Activated naive CD8-positive, alpha-beta T cell treated with anti-CD3 and anti-CD28 coated beads, Interleukin-2, amount 50 U/mL, for 24 hours (primary cell): ENCODE results near the gene CENPX.

Source experiments
- ATAC-seq: fragments of 150-1000 bp; cut with Tn5 transposase; one replicate; pipeline ENCODE4 v1.10.0; 2021
- DNase-seq: peaks from one replicate; pipeline ENCODE4 v3.0.0; 2021
- H3K27ac Mint-ChIP-seq: one replicate; pipeline ENCODE4 v1.8.0; 2021; ENCODE audit warnings: mild to moderate bottlenecking, mixed read lengths
- H3K27me3 Mint-ChIP-seq: one replicate; pipeline ENCODE4 v1.8.0; 2021; ENCODE audit warnings: mixed read lengths
- H3K36me3 Mint-ChIP-seq: one replicate; pipeline ENCODE4 v1.8.0; 2021; ENCODE audit warnings: low read depth, mixed read lengths
- H3K4me1 Mint-ChIP-seq: one replicate; pipeline ENCODE4 v1.8.0; 2021; ENCODE audit warnings: mixed read lengths
- H3K4me3 Mint-ChIP-seq: one replicate; pipeline ENCODE4 v1.8.0; 2021; ENCODE audit warnings: mild to moderate bottlenecking, moderate library complexity, mixed read lengths
- H3K9me3 Mint-ChIP-seq: one replicate; pipeline ENCODE4 v1.8.0; 2021; ENCODE audit warnings: mixed read lengths

CENPX gene

DNA sequence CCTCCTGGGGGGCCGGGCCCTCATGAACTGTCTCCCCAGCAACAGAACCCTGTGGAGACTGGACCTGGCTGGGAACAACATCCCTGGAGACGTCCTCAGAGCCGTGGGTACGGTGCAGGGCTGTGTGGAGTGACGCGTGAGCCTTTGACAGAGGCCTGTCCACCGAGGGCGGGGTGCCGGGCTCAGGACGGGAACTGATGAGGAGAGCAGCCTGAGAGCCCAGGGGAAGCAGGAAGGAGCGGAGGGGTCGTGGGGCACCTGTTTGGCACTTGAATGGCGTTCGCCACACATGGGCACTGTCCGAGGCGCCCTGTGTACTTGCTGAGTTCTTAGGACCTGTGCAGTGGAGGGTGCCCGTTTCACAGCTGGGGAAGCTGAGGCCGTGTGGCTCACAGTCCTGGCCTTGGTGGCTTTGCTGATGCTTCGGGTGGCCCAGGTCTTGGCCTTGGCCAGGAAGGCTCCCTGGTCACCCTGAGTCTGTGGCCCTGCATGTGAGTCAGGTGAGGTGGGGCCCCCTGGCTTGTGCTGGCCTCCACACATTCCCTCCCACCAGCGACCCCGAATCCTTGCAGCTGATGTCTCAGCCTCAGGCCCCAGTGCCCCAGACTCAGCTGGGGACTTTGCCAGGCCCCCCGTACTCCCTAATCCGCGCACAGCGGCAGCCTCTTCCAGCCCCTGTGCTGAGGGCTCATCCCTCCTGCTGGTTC is 2.9 kb upstream of the CENPX start:
- H3K36me3 Mint-ChIP-seq: no peaks in the 10 kb centered on the region
- DNase-seq (no peak), ATAC-seq (no peak)
- H3K4me1 Mint-ChIP-seq: peaks cover 18% of the 10 kb centered on the region
- no peak overlapping the region for H3K4me3 Mint-ChIP-seq
- H3K9me3 Mint-ChIP-seq: no peaks in the 10 kb centered on the region
- no peak overlapping the region for H3K27ac Mint-ChIP-seq
- H3K27me3 Mint-ChIP-seq: no peaks in the 10 kb centered on the region

DNA sequence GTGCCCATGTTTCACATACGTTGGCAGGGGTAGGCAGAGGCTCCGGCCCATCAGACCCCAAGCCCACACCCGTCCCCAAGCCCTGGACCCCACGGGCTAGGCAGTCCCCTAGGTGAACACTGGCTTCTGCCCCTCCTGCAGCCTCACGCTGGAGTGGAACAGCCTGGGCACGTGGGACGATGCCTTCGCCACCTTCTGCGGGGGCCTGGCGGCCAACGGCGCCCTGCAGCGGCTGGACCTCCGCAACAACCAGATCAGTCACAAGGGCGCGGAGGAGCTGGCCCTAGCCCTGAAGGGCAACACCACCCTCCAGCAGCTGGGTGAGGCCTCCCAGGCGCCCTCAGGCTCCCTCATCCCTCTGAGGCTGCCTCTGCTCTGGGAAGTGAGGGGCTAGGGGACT is 2.2 kb upstream of the CENPX start:
- Mint-ChIP-seq H3K9me3 (no peaks in the 10 kb centered on the region), H3K4me1 (peaks cover 16% of the 10 kb centered on the region), H3K36me3 (no peaks in the 10 kb centered on the region)

DNA sequence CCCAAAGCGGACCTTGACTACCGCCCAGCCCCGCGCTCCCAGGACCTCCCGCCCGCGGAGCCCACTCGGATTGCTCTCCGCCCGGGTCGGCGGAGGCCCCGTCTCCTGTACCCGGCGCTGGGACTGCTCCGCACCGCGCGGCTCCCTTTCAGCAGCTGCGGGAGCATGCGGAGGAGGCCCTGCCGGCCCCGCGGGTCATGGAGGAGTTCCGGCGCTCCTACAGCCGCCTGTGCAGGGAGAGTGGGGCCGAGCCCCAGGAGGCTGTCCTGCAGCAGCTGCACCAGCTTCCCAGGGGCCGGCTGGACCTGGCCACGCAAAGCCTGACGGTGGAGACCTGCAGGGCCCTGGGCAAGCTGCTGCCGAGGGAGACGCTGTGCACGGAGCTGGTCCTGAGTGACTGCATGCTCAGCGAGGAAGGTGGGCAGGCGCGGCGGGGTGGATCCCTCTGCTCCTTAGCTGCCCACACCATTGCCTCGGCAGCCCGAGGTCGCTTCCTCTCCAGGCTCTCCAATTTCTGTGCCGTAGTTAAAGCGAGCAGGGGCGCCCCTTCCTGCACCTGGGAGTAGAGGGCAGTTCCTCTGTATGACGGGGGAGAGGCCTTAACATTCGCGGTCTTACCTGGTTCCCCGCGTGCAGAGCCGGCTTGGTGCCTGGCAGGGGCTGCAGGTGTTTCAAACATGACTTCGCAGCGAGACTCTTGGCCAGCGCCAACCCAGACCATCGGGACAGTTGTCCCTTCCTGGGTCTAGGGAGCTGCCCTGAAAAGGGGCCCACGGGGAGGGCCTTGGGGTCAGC is 966 bp upstream of the CENPX start:
- DNase-seq: peak; percentile 28
- H3K4me1 Mint-ChIP-seq: peaks cover 13% of the 10 kb centered on the region

More for the DNA sequence above, 2.2 kb upstream of the CENPX start:
- DNase-seq (no peak), ATAC-seq (no peak)
- H3K27me3 Mint-ChIP-seq: no peaks in the 10 kb centered on the region
- H3K27ac Mint-ChIP-seq: no peak overlapping the region
- no peak overlapping the region for H3K4me3 Mint-ChIP-seq

DNA sequence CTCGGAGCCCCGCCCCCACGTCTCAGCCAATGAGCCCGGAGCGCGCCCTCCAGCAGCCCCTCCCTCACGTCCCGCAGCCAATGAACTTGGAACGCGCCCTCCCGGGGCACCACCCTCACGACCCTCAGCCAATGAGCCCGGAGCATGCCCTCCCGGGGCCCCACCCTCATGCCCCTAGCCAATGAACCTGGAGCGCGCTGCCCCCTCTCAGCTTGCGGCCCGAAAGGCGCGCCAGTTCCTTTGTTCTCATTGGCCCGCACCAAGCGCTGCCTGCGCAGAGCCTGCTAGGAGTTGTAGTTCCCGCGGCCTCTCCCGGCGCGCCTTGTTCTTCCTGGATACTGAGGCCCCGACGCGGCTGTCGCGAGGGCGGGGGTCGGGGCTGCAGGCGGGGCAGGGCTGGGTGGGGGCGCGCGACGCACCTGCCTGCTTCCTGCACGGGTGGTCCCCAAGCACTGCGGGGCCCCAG is 336 bp upstream of the CENPX start, which contains the start of gene LRRC45:
TSS of gene LRRC45 (plus strand) at position 325 of the 466 bp plus-strand sequence. CDS start 339 bp downstream, outside the sequence.
- no peaks in the 10 kb centered on the region for H3K27me3 Mint-ChIP-seq

More for the DNA sequence above, 966 bp upstream of the CENPX start:
- ATAC-seq: no peak
- Mint-ChIP-seq H3K27ac (no peak overlapping the region), H3K27me3 (no peaks in the 10 kb centered on the region), H3K4me3 (peak overlapping the region; percentile 88), H3K36me3 (peaks cover 1% of the 10 kb centered on the region), H3K9me3 (no peaks in the 10 kb centered on the region)

DNA sequence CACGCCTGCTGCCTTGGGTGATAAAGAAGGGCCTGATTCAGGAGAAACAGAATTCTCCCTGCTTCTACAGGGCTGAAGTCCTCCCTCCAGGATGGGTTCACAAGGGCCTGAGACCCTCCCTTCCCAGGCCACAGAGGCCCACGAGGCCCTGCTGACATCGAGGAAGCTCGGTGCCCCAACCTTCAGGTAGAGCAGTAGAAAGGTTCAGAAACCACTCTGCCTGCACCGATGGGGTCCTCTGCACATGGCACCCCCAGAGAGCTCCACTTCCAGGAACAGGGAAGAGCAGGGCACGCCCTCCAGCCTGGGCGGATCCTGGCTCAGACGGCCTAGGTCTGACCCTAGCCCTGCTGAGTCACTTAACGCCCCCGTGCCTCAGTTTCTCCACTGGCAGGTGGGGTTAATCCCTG is 773 bp downstream of the CENPX start:
- DNase-seq: no peak
- Mint-ChIP-seq H3K4me3 (peak overlapping the region; percentile 88), H3K27ac (peak overlapping the region; percentile 78), H3K9me3 (no peaks in the 10 kb centered on the region), H3K27me3 (no peaks in the 10 kb centered on the region), H3K4me1 (peaks cover 13% of the 10 kb centered on the region), H3K36me3 (peaks cover 4% of the 10 kb centered on the region)
- no peak for ATAC-seq

More for the DNA sequence above, 336 bp upstream of the CENPX start, which contains the start of gene LRRC45:
- Mint-ChIP-seq H3K4me3 (peak within 1 kb of the TSS; percentile 88), H3K27ac (peak within 1 kb of the TSS; percentile 78), H3K36me3 (peaks cover 4% of the 10 kb centered on the region), H3K9me3 (no peaks in the 10 kb centered on the region), H3K4me1 (peaks cover 13% of the 10 kb centered on the region)
- peak; percentile 94 for ATAC-seq
- DNase-seq: peak; percentile 100

DNA sequence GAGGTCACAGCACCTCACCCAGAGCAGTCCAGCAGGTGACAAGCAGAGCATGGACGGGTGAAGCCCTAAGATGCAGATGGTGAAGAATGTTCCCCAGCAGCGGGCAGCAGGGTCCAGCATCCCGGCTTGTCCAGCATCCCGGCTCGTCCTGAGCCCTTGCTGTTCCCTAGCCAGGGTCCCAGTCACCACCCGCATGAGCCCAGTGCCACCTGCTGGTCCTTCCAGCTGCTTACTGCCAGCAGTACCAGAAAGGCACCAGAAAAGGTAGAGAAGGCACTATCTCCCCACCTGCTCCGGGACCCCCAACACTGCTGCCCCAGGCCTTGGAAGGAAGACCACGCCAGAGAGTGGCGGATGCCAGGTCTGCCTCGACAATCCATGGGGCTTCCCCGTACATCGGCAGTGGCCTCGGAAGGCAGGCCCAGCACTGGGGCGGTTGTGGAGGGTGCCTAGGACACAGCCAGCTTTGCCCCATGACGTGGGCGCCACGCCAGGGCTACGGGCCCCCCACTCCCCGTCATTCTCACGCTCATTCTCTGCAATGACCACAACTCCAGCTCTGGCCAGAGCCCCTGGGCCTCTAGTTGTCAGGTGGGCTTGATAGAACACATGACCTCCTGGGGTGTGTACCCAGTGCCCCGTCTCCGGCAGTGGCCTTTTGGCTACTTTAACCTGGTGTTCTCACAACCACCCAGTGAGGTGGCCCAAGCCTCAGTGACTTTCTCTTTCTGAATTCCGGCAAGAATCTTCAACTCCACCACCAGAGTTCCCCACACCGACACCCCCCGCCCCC is 1.4 kb downstream of the CENPX start:
- Mint-ChIP-seq H3K27me3 (no peaks in the 10 kb centered on the region), H3K4me1 (peaks cover 13% of the 10 kb centered on the region), H3K4me3 (peak overlapping the region; percentile 88), H3K27ac (peak overlapping the region; percentile 78), H3K9me3 (no peaks in the 10 kb centered on the region), H3K36me3 (peaks cover 4% of the 10 kb centered on the region)
- DNase-seq (peak; percentile 61), ATAC-seq (no peak)

DNA sequence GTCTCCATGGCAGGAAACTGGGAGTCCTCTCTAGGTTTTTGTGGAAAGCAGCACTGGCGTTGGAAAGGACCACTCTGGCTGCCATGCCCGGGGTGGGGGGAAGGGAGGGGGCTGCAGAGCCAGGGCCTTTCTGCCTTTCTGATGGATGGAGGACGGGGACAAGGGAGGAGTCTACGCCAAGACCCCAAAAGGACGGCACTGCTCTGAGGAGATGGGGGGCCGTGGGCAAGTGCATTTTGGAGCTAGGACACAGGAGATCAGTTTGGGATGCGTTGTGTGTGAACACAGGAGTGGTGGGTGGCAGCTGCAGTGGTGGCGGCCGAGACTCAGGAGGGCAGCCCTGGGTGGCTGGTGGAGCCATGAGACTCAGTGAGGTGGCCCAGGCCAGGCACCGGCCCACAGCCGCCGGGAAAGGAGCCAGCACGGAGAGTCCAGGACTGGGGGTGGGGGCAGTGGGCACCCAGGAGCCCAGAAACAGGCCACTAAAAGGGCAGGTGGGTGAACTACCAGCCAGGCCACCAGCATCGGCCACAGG is 2.0 kb downstream of the CENPX start:
- H3K9me3 Mint-ChIP-seq: no peaks in the 10 kb centered on the region
- no peak for DNase-seq
- peaks cover 13% of the 10 kb centered on the region for H3K4me1 Mint-ChIP-seq
- H3K36me3 Mint-ChIP-seq: peaks cover 4% of the 10 kb centered on the region
- no peaks in the 10 kb centered on the region for H3K27me3 Mint-ChIP-seq
- no peak overlapping the region for H3K27ac Mint-ChIP-seq
- ATAC-seq: no peak
- H3K4me3 Mint-ChIP-seq: peak overlapping the region; percentile 52

DNA sequence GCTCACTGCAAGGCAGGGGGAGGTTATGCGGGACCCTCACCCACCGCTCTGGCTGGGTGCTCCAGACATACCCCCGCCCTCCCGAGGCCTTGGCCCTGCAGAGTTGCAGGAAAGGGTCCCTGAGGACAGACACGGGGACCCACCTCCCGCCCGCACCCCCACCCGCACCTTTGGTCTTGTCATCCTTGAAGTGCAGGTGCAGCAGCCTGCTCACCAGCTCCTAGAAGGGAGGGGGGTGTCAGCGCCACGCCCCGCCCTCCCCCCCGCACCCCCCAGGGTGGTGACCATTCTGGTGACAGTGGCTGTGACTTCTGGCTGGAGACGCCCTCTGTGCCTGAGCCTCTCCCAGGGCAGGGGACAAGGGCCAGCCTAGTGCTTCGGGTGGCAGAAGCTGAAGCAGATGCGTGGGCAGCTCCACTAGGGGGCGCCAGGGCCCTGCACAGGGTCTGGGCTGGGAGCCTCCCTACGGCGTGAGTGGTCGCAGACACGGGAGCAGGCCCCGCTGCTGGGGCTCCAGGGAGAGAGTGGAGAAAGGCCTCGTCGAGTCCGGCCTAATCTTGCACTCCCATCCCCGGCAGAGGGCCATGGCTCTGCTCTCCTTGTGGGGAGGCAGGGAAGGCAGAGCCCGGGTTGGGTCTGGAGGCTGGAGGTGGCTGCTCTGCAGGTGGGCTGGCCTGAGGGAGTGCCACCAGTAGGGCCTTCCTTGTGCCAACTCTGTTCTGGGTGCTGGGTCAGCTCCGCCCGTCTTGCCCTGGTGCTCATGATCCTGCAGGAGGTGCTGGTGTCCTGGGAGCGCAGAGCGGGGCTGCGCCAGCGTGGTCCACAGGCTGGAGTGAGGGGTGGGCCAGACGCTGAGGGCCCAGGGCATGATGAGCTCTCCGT is 2.7 kb downstream of the CENPX start:
- Mint-ChIP-seq H3K4me1 (peaks cover 13% of the 10 kb centered on the region), H3K4me3 (no peak overlapping the region), H3K27me3 (no peaks in the 10 kb centered on the region), H3K27ac (no peak overlapping the region), H3K9me3 (no peaks in the 10 kb centered on the region), H3K36me3 (peaks cover 4% of the 10 kb centered on the region)
- ATAC-seq: no peak
- peak; percentile 86 for DNase-seq

DNA sequence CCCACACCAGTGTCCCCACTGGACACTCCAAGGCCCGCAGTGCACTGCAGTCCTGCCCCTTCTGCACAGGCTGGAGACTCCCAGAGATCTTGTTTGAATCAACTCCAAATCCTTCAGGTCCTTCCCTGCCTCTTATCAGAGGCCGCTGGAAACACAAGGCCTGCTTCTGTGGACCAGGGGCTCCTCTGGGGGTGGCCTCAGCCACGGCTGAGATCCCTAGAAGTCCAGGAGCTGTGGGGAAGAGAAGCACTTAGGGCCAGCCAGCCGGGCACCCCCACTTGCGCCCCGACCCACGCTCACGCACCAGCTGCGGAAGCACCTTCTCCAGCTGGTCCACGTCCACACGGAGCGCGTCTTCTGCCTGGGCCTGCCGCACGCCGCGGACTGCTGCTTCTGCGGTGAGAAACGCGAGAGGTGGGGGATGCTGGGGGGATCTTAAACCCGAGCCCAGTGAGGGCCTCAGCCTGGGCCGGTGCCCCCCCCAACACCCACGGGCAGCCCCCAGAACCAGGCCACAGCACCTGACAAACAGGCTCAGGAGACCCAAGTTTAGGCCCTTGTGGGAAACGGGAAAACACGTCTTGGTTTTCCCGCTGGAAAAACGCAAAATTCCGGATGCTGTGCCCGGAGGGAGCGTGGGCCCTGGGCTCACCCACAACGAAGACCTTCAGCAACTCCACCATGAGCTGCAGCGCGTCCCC is 3.5 kb downstream of the CENPX start:
- Mint-ChIP-seq H3K4me3 (no peak overlapping the region), H3K27ac (no peak overlapping the region), H3K4me1 (peaks cover 12% of the 10 kb centered on the region), H3K9me3 (no peaks in the 10 kb centered on the region), H3K36me3 (peaks cover 4% of the 10 kb centered on the region), H3K27me3 (no peaks in the 10 kb centered on the region)
- DNase-seq: no peak
- ATAC-seq: no peak

DNA sequence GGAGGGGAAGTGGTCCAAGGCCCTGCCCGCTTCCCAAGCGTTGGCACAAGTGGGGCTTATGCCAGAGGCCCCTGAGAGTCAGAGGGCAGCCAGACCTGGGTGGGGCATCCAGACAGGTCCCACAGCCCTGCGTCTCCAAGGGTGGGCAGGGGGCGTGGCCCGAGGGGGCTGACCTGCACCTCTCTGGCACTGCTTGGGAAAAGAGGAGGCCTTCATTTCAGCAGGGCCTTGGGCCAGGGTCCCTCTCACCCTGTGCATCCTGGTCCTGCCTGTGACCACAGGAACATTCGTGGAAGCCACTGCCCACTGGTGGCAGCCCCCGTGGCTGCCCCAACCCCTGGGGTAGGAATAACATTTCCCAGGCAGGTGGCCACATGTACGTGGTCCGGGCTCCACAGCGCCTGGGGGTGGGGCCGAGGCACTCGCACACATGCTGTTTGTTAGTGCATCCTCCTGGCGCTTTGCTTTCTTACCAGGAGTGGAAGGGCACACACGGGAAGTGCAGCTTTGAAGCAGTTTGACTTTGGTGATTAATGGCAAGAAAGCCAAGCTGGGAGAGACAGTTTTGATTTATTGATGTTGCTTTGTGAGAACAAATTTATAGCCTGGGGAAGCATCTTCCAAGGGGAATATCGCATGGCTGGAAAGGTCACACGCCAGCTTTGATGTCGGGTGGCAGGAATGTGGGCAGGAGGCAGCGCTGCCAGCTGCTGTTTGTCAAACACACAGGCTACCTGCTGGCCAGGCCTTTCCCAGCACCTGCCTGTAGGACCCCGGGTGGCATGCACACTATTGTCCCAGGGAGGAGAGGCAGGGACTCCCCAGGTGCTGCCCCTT is 4.3 kb downstream of the CENPX start:
- Mint-ChIP-seq H3K9me3 (no peaks in the 10 kb centered on the region), H3K27me3 (no peaks in the 10 kb centered on the region), H3K4me1 (peaks cover 7% of the 10 kb centered on the region), H3K27ac (no peak overlapping the region), H3K4me3 (no peak overlapping the region), H3K36me3 (peaks cover 4% of the 10 kb centered on the region)
- DNase-seq (no peak), ATAC-seq (no peak)

DNA sequence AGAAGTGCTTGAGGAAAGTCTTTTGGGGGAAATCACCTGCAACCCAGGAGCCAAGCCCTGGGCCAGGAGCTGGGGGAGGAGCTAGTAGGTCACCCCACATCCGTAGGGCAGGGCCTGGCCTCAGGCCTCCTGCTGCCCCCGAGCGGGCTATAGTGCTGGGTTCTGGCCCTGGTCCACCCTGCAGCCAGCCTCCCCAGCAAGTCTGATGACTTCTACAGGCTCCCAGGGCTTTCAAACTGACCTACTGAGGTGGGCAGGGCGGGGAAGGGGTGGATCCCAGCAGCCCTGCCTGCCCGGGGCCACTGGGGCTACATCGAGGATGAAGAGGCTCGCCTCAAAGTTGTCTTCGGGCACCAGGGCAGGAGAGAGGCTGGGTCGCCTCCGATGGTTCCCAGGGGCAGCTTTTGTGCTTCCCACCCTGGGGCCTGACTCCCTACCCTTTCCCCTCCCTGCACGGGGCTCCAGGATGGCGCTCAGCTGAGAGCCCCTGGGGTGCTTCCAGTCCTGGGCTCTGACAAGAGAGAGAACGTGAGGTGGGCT is 5.0 kb downstream of the CENPX start:
- H3K27ac Mint-ChIP-seq: no peak overlapping the region
- DNase-seq (no peak), ATAC-seq (no peak)
- H3K4me1 Mint-ChIP-seq: peaks cover 7% of the 10 kb centered on the region
- no peaks in the 10 kb centered on the region for H3K9me3 Mint-ChIP-seq
- H3K36me3 Mint-ChIP-seq: peaks cover 4% of the 10 kb centered on the region
- no peaks in the 10 kb centered on the region for H3K27me3 Mint-ChIP-seq
- H3K4me3 Mint-ChIP-seq: no peak overlapping the region

DNA sequence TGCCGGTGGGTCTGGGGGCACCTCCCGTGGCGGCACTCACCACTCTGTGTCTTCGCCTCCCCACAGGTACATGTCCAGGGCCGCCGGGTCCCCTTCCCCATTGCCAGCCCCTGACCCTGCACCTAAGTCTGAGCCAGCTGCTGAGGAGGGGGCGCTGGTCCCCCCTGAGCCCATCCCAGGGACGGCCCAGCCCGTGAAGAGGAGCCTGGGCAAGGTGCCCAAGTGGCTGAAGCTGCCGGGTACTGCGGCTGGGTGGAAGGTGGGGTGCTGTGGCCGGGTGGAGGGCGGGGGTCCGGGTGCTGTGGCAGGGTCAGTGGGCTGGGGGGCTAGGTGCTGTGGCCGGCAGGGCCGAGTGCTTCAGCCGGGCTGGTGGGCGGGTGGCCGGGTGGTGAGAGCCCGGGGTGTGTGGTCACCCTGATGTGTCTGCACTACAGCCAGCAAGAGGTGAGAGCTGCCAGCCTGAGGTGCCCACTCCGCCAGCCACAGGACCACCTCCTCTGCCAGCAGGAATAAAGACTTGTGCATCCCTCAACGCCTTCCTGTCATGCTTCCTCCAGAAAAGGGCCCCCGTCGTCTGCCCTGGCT is 5.7 kb downstream of the CENPX start:
- H3K27me3 Mint-ChIP-seq: no peaks in the 10 kb centered on the region
- H3K36me3 Mint-ChIP-seq: peaks cover 4% of the 10 kb centered on the region
- H3K4me3 Mint-ChIP-seq: no peak overlapping the region
- H3K4me1 Mint-ChIP-seq: peaks cover 7% of the 10 kb centered on the region
- H3K9me3 Mint-ChIP-seq: no peaks in the 10 kb centered on the region
- ATAC-seq (no peak), DNase-seq (no peak)
- H3K27ac Mint-ChIP-seq: no peak overlapping the region
